Measurements from ENCODE around the gene UBE4B.
"Not testable (repeated sequence)": the region's sequence is repeated elsewhere in the genome, so short reads cannot be mapped to it uniquely, and the experiment has no call there.

UBE4B gene

DNA sequence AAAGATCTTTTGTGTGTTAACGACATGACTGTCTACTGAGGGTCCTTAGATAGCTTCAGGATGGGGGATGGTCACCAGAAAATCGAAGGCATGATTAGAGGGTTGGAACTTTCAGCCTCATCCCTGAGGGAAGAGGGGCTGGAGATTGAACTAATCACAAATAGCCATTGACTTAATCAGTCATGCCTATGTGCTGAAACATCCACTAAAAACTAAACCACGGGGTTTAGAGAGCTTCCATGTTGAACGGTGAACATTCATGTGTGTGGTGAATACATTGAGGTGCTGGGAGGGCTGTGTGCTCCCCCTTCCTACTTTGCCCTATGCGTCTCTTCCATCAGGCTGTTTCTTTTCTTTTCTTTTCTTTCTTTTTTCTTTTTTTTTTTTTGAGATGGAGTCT is 18.7 kb upstream of the UBE4B start:
- Histone ChIP-seq H3K9ac (ENCODE audit: low read depth, low read length) (no peak overlapping the region), H3K27me3 (ENCODE audit: insufficient read depth, low read length, poor library complexity) (peaks cover 2% of the 10 kb centered on the region), H2AFZ (ENCODE audit: low read depth, low read length) (no peak overlapping the region), H3K9me3 (ENCODE audit: insufficient read depth, low read length, severe bottlenecking) (no peaks in the 10 kb centered on the region), H3K4me1 (ENCODE audit: insufficient read depth, low read length) (no peaks in the 10 kb centered on the region), H3K4me3 (ENCODE audit: low read depth in 1 of 2, low read length in 2 of 2) (no peak overlapping the region), H4K20me1 (ENCODE audit: insufficient read depth, low read length) (no peaks in the 10 kb centered on the region), H3K79me2 (ENCODE audit: insufficient read depth, low read length) (no peaks in the 10 kb centered on the region), H3K36me3 (ENCODE audit: insufficient read depth, low read length) (no peaks in the 10 kb centered on the region), H3K27ac (ENCODE audit: low read length) (no peak overlapping the region), H3K4me2 (ENCODE audit: insufficient read depth, low read length) (no peak overlapping the region)
- TF ChIP-seq, protein P1, sequence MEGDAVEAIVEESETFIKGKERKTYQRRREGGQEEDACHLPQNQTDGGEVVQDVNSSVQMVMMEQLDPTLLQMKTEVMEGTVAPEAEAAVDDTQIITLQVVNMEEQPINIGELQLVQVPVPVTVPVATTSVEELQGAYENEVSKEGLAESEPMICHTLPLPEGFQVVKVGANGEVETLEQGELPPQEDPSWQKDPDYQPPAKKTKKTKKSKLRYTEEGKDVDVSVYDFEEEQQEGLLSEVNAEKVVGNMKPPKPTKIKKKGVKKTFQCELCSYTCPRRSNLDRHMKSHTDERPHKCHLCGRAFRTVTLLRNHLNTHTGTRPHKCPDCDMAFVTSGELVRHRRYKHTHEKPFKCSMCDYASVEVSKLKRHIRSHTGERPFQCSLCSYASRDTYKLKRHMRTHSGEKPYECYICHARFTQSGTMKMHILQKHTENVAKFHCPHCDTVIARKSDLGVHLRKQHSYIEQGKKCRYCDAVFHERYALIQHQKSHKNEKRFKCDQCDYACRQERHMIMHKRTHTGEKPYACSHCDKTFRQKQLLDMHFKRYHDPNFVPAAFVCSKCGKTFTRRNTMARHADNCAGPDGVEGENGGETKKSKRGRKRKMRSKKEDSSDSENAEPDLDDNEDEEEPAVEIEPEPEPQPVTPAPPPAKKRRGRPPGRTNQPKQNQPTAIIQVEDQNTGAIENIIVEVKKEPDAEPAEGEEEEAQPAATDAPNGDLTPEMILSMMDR (IDR thresholded peaks at IDR 0.05; ENCODE audit: borderline replicate concordance, extremely low read depth, low read length, poor library complexity, severe bottlenecking) = no peak
- TF ChIP-seq EZH2 (IDR thresholded peaks at IDR 0.05; ENCODE audit: borderline replicate concordance, low read depth, low read length, severe bottlenecking) = no peak
- no peak for ATAC-seq (ENCODE audit: insufficient read depth, low read depth)
- no peak for DNase-seq

DNA sequence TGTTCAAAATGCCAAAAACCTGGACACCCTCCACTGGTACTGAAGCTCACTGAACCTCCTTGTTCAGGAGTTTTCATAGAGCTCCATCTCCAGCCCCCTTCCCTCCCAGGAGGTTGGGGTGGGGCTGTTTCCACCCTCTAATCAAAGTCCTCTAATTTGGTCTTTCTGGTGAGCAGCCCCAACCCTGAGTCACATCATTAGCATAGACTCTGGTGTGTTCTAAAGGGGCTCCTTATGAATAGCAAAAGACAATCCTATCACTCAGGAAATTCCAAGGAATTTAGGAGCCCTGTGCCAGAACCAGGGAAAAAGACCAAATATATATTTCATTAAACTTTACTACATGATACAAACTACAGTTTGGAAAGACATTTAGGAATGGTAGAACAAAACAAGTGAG is 13.2 kb upstream of the UBE4B start:
- Histone ChIP-seq H4K20me1 (ENCODE audit: insufficient read depth, low read length) (no peaks in the 10 kb centered on the region), H3K4me2 (ENCODE audit: insufficient read depth, low read length) (no peak overlapping the region), H3K9me3 (ENCODE audit: insufficient read depth, low read length, severe bottlenecking) (no peaks in the 10 kb centered on the region), H3K9ac (ENCODE audit: low read depth, low read length) (no peak overlapping the region), H3K27ac (ENCODE audit: low read length) (no peak overlapping the region), H3K4me1 (ENCODE audit: insufficient read depth, low read length) (no peaks in the 10 kb centered on the region), H3K79me2 (ENCODE audit: insufficient read depth, low read length) (no peaks in the 10 kb centered on the region), H3K27me3 (ENCODE audit: insufficient read depth, low read length, poor library complexity) (peaks cover 2% of the 10 kb centered on the region), H3K36me3 (ENCODE audit: insufficient read depth, low read length) (no peaks in the 10 kb centered on the region), H3K4me3 (ENCODE audit: low read depth in 1 of 2, low read length in 2 of 2) (no peak overlapping the region), H2AFZ (ENCODE audit: low read depth, low read length) (no peak overlapping the region)
- ATAC-seq (ENCODE audit: insufficient read depth, low read depth) (no peak), DNase-seq (no peak)
- TF ChIP-seq, protein P1 (IDR thresholded peaks at IDR 0.05; ENCODE audit: borderline replicate concordance, extremely low read depth, low read length, poor library complexity, severe bottlenecking) = no peak
- TF ChIP-seq EZH2 (IDR thresholded peaks at IDR 0.05; ENCODE audit: borderline replicate concordance, low read depth, low read length, severe bottlenecking) = no peak

DNA sequence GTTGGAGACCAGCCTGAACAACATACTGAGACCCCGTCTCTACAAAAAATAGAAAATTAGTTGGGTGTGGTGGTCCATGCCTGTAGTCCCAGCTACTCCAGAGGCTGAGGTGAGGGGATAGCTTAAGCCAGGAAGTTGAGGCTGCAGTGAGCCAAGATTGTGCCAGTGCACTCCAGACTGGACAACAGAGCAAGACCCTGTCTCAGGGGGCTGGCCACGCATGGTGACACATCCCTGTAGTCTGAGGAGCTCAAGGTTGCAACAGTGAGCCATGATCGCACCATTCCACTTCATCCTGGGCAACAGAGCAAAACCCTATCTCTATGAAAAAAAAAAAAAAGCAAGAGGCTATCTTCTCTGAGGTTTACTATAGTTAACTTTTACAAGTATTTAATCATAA is 12.7 kb upstream of the UBE4B start:
- TF ChIP-seq EZH2 (IDR thresholded peaks at IDR 0.05; ENCODE audit: borderline replicate concordance, low read depth, low read length, severe bottlenecking) = no peak
- TF ChIP-seq, protein P1 (IDR thresholded peaks at IDR 0.05; ENCODE audit: borderline replicate concordance, extremely low read depth, low read length, poor library complexity, severe bottlenecking) = no peak
- Histone ChIP-seq H3K27me3 (ENCODE audit: insufficient read depth, low read length, poor library complexity) (peaks cover 2% of the 10 kb centered on the region), H3K9me3 (ENCODE audit: insufficient read depth, low read length, severe bottlenecking) (no peaks in the 10 kb centered on the region), H3K27ac (ENCODE audit: low read length) (no peak overlapping the region), H3K4me1 (ENCODE audit: insufficient read depth, low read length) (no peaks in the 10 kb centered on the region), H3K4me2 (ENCODE audit: insufficient read depth, low read length) (no peak overlapping the region), H2AFZ (ENCODE audit: low read depth, low read length) (no peak overlapping the region), H3K4me3 (ENCODE audit: low read depth in 1 of 2, low read length in 2 of 2) (no peak overlapping the region), H4K20me1 (ENCODE audit: insufficient read depth, low read length) (no peaks in the 10 kb centered on the region), H3K36me3 (ENCODE audit: insufficient read depth, low read length) (no peaks in the 10 kb centered on the region), H3K9ac (ENCODE audit: low read depth, low read length) (no peak overlapping the region), H3K79me2 (ENCODE audit: insufficient read depth, low read length) (no peaks in the 10 kb centered on the region)
- DNase-seq (no peak), ATAC-seq (ENCODE audit: insufficient read depth, low read depth) (no peak)

DNA sequence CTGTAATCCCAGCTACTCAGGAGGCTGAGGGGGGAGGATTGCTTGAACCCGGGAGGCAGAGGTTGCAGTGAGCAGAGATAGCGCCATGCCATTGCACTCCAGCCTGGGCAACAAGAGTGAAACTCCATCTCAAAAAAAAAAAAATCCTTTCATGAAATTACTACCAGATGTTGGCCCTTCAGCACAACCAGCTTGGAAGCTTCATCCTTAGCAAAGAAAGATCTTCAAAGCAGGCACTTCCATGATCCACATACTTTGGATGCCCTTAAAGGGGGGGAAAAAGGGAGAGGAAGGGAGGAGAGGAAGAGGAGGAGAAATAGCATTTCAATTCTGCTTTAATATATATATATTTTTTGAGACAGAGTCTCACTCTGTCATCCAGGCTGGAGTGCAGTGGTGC is 12.1 kb upstream of the UBE4B start:
- not testable (repeated sequence) for H3K4me3 ChIP-seq (ENCODE audit: low read depth in 1 of 2, low read length in 2 of 2); H3K4me2 ChIP-seq (ENCODE audit: insufficient read depth, low read length); DNase-seq; H2AFZ ChIP-seq (ENCODE audit: low read depth, low read length); H3K79me2 ChIP-seq (ENCODE audit: insufficient read depth, low read length); H3K4me1 ChIP-seq (ENCODE audit: insufficient read depth, low read length); H3K27me3 ChIP-seq (ENCODE audit: insufficient read depth, low read length, poor library complexity); ATAC-seq (ENCODE audit: insufficient read depth, low read depth); H3K9me3 ChIP-seq (ENCODE audit: insufficient read depth, low read length, severe bottlenecking); H3K9ac ChIP-seq (ENCODE audit: low read depth, low read length); H3K36me3 ChIP-seq (ENCODE audit: insufficient read depth, low read length); H3K27ac ChIP-seq (ENCODE audit: low read length); H4K20me1 ChIP-seq (ENCODE audit: insufficient read depth, low read length)

DNA sequence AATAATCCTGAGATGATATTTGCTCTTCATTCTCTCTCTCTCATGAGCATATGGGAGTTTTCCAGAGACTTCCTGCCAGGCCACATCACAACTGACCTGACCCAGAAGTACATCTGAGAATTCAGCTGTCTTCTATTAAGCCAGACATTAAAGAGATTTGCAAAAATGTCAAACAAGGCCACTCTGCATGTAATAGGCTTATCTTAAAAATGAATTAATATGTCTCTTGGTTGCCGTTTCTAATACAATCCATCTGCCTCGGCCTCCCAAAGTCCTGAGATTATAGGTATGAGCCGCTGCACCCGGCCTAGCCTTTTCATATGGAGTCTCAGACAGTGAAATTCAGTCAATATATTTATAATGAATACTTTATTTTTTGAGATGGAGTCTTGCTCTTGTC is 10.8 kb upstream of the UBE4B start:
- DNase-seq = not testable (repeated sequence)

More for the DNA sequence above, 10.8 kb upstream of the UBE4B start:
- not testable (repeated sequence) for H3K27me3 ChIP-seq (ENCODE audit: insufficient read depth, low read length, poor library complexity); ATAC-seq (ENCODE audit: insufficient read depth, low read depth); H2AFZ ChIP-seq (ENCODE audit: low read depth, low read length); H4K20me1 ChIP-seq (ENCODE audit: insufficient read depth, low read length); H3K79me2 ChIP-seq (ENCODE audit: insufficient read depth, low read length); H3K9me3 ChIP-seq (ENCODE audit: insufficient read depth, low read length, severe bottlenecking); H3K4me3 ChIP-seq (ENCODE audit: low read depth in 1 of 2, low read length in 2 of 2); H3K9ac ChIP-seq (ENCODE audit: low read depth, low read length); H3K4me1 ChIP-seq (ENCODE audit: insufficient read depth, low read length); H3K36me3 ChIP-seq (ENCODE audit: insufficient read depth, low read length); H3K27ac ChIP-seq (ENCODE audit: low read length); H3K4me2 ChIP-seq (ENCODE audit: insufficient read depth, low read length)

Measured in DND-41 (cell line).